HepG2 (cell line): ENCODE measurements around the gene TMEM198. TPM values are rescaled to one million over a fixed set of nuclear protein-coding genes. Genes with fewer than 3 reads are reported as not detected.

ENCODE experiments used
- AFF4 ChIP-seq: sonication (generic); formaldehyde crosslinking; IDR thresholded peaks from 2 replicates; pipeline ENCODE4 v1.4.0; 2020; ENCODE audit warnings: missing genetic modification reagents
- ARNT ChIP-seq: fragments of 450-650 bp; IDR thresholded peaks from 2 replicates; pipeline ENCODE4 v1.6.1; 2017
- ATF2 ChIP-seq: sonication (generic); formaldehyde crosslinking; IDR thresholded peaks from 2 replicates; pipeline ENCODE4 v1.4.0; 2020; ENCODE audit warnings: missing genetic modification reagents
- KAT2B ChIP-seq: fragments of 150-350 bp; IDR thresholded peaks from 2 replicates; pipeline ENCODE4 v1.6.1; 2014; ENCODE audit warnings: low read depth, low read length, borderline replicate concordance
- KLF12 ChIP-seq: sonication (generic); formaldehyde crosslinking; IDR thresholded peaks from 2 replicates; pipeline ENCODE4 v1.4.0; 2020; ENCODE audit warnings: missing genetic modification reagents, borderline replicate concordance
- MED13 ChIP-seq: sonication (generic); formaldehyde crosslinking; IDR thresholded peaks from 2 replicates; pipeline ENCODE4 v1.5.0; 2020; ENCODE audit warnings: missing genetic modification reagents
- MNT ChIP-seq: fragments of 450-650 bp; IDR thresholded peaks from 2 replicates; pipeline ENCODE4 v1.6.1; 2016
- MYPOP ChIP-seq: sonication (generic); formaldehyde crosslinking; IDR thresholded peaks from 2 replicates; pipeline ENCODE4 v1.8.1; 2023; ENCODE audit warnings: mild to moderate bottlenecking, moderate library complexity, missing genetic modification reagents
- ONECUT2 ChIP-seq: sonication (generic); formaldehyde crosslinking; IDR thresholded peaks from 2 replicates; pipeline ENCODE4 v1.4.0; 2020; ENCODE audit warnings: missing genetic modification reagents
- RXRA ChIP-seq: sonication (generic); formaldehyde crosslinking; IDR thresholded peaks from 2 replicates; pipeline ENCODE4 v1.5.1; 2020; ENCODE audit warnings: missing genetic modification reagents
- SMARCE1 ChIP-seq: fragments of 450-650 bp; IDR thresholded peaks from 2 replicates; pipeline ENCODE4 v1.6.1; 2017; ENCODE audit warnings: borderline replicate concordance
- TAF1 ChIP-seq: sonication (generic); formaldehyde crosslinking; IDR thresholded peaks from 2 replicates; pipeline ENCODE4 v1.4.0; 2020; ENCODE audit warnings: missing genetic modification reagents
- ZNF230 ChIP-seq: sonication (generic); formaldehyde crosslinking; IDR thresholded peaks from 2 replicates; pipeline ENCODE4 v1.4.0; 2020; ENCODE audit warnings: mild to moderate bottlenecking, missing genetic modification reagents
- ZNF530 ChIP-seq: sonication (generic); formaldehyde crosslinking; IDR thresholded peaks from 2 replicates; pipeline ENCODE4 v1.5.0; 2020; ENCODE audit warnings: low read depth, mild to moderate bottlenecking, missing genetic modification reagents
- ZNF546 ChIP-seq: sonication (generic); formaldehyde crosslinking; conservative IDR thresholded peaks from 2 replicates; pipeline ENCODE4 v1.8.1; 2023; ENCODE audit warnings: mild to moderate bottlenecking, missing genetic modification reagents
- ZNF7 ChIP-seq: IDR thresholded peaks from 2 replicates; pipeline ENCODE4 v1.6.1; 2016; ENCODE audit warnings: missing biosample characterization, missing genetic modification reagents
- ZNF773 ChIP-seq: sonication (generic); formaldehyde crosslinking; IDR thresholded peaks from 2 replicates; pipeline ENCODE4 v1.4.0; 2020; ENCODE audit warnings: missing genetic modification reagents, borderline replicate concordance
- ZSCAN12 ChIP-seq: sonication (generic); formaldehyde crosslinking; IDR thresholded peaks from 2 replicates; pipeline ENCODE4 v1.9.0; 2021; ENCODE audit warnings: mild to moderate bottlenecking, missing genetic modification reagents
- polyA plus RNA-seq, 8 experiments: library from polyadenylated mRNA; depleted of rRNA in 3 of 8; stranded (reverse) in 7 of 8; unstranded in 1 of 8; fragments of >200 nt; fragmentation: Illumina TruSeq in 4 of 8; extraction: Trizol in 4 of 8; gene quantifications; 2 replicates each; pipeline versions ENCODE4 v1.2.1 to v1.2.3, GENCODE V29; 2011 to 2016; ENCODE audit warnings: low read depth in 4 of 8, missing spikeins in 1 of 8, mixed read lengths in 1 of 8; ENCODE audit not compliant: insufficient read depth in 1 of 8
- total RNA-seq, 5 experiments: library from RNA; depleted of rRNA; stranded (reverse); fragments of >200 nt; fragmentation: Illumina TruSeq; extraction: Trizol; gene quantifications; 2 replicates each; pipeline ENCODE4 v1.2.3, GENCODE V29; 2016; ENCODE audit warnings: low read depth in 1 of 5
- TF ChIP-seq, protein P1 (sequence below): sonication (generic); formaldehyde crosslinking; IDR thresholded peaks from 2 replicates; pipeline ENCODE4 v1.4.0; 2020; ENCODE audit warnings: missing genetic modification reagents

TMEM198 gene
- total and polyA plus RNA-seq, 2 of the 13 experiments (the other 11 are each of a cell fraction or from before 2014, with no cell fraction given), result 17.3 to 23.5 TPM

DNA sequence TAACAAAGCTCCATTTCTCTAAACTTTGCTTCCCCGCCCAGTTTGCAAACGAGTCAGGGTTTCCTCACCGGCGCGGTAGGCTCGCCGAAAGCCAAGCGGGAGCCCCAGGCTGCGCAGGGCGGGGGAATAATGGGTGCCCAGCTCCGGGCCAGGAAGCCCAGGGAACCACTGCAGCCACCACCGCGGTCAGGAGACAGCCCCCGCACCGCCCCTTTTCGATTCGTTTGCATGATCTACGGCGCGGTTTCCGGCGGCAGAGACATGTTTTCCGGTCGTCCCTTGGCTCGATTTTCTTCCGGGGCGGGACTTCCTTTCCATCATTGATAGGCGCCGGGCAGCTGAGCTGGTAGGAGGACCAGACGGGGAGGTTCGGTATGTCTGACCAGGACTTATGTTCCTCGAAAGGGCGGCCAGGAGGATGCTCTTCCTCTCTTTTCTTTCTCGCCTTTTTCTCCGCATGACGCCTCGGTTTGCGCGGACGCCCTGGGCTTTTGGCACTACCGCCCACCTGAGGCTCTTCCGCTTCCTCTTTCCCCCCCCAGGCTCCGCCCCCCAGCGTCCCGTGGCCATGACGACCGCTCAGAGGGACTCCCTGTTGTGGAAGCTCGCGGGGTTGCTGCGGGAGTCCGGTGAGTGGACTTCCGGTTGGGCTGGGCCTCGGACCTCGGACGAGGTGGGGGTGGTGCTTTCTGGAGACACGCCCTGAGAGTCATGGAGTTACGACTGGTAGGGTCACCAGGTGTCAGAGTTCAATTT lies 53.9 kb downstream of the TMEM198 start, which contains the start of gene STK11IP (continued):
- 0 out of 2 replicates have a peak, but pooled peaks have one; percentile 61 for TF ChIP-seq ZSCAN12
- TF ChIP-seq AFF4 (CRISPR knock-in tag), result peak; percentile 72; the same call in 1 of the 2 replicates
- TF ChIP-seq ZNF530 (CRISPR knock-in tag), result no peak
- peak; percentile 79 for TF ChIP-seq RXRA (CRISPR knock-in tag)
- TF ChIP-seq ATF2 (CRISPR knock-in tag), result peak; percentile 74; the same call in 1 of the 2 replicates
- peak; percentile 93 for TF ChIP-seq TAF1 (CRISPR knock-in tag)
- TF ChIP-seq KLF12 (CRISPR knock-in tag), result peak; percentile 48; the same call in 1 of the 2 replicates
- no peak for TF ChIP-seq SMARCE1
- TF ChIP-seq, protein P1, sequence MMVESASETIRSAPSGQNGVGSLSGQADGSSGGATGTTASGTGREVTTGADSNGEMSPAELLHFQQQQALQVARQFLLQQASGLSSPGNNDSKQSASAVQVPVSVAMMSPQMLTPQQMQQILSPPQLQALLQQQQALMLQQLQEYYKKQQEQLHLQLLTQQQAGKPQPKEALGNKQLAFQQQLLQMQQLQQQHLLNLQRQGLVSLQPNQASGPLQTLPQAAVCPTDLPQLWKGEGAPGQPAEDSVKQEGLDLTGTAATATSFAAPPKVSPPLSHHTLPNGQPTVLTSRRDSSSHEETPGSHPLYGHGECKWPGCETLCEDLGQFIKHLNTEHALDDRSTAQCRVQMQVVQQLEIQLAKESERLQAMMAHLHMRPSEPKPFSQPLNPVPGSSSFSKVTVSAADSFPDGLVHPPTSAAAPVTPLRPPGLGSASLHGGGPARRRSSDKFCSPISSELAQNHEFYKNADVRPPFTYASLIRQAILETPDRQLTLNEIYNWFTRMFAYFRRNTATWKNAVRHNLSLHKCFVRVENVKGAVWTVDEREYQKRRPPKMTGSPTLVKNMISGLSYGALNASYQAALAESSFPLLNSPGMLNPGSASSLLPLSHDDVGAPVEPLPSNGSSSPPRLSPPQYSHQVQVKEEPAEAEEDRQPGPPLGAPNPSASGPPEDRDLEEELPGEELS (CRISPR knock-in tag), result peak; percentile 26; the same call in 1 of the 2 replicates
- peak; percentile 2 for TF ChIP-seq ONECUT2
- TF ChIP-seq MYPOP (CRISPR knock-in tag), result peak; percentile 87
- TF ChIP-seq ZNF546, result 0 out of 2 replicates have a peak, but pooled peaks have one; percentile 61
- no peak for TF ChIP-seq ARNT
- TF ChIP-seq KAT2B, result no peak
- peak; percentile 79 for TF ChIP-seq MNT
- TF ChIP-seq MED13, result 0 out of 2 replicates have a peak, but pooled peaks have one; percentile 31
- TF ChIP-seq ZNF7 (CRISPR knock-in tag), result no peak
- no peak for TF ChIP-seq ZNF773 (CRISPR knock-in tag)
- no peak; the same call in 1 of the 2 replicates for TF ChIP-seq ZNF230
